ENCODE measurements around the gene HIVEP3. TPM values are rescaled to one million over a fixed set of nuclear protein-coding genes. Genes with fewer than 3 reads are reported as not detected.

HIVEP3 gene
- total RNA-seq, 1 donor from 2014 or later, result 76.7 TPM

GRCh38 chr1:41662765-41663437 lies 255.8 kb downstream of the HIVEP3 start:
- Mint-ChIP-seq H3K27me3 (ENCODE audit: insufficient read depth) (no peaks in the 10 kb centered on the region), H3K9me3 (no peaks in the 10 kb centered on the region), H3K36me3 (ENCODE audit: low read depth) (peaks cover 31% of the 10 kb centered on the region), H3K4me3 (peak overlapping the region; percentile 73), H3K4me1 (ENCODE audit: low read depth) (peaks cover 83% of the 10 kb centered on the region), H3K27ac (peak overlapping the region; percentile 79)
- intact Hi-C loops (cut with micrococcal nuclease), result loop anchor here (1.0 to 2.0 kb wide), 4 partner anchors 7 to 257 kb away; no protein-coding TSS in a partner anchor
- no peak for DNase-seq (ENCODE audit: low spot score)

GRCh38 chr1:41662061-41662764 lies 256.5 kb downstream of the HIVEP3 start:
- Mint-ChIP-seq H3K9me3 (no peaks in the 10 kb centered on the region), H3K36me3 (ENCODE audit: low read depth) (peaks cover 37% of the 10 kb centered on the region), H3K27ac (peak overlapping the region; percentile 65), H3K27me3 (ENCODE audit: insufficient read depth) (no peaks in the 10 kb centered on the region), H3K4me1 (ENCODE audit: low read depth) (peaks cover 83% of the 10 kb centered on the region), H3K4me3 (peak overlapping the region; percentile 70)
- intact Hi-C loops (cut with micrococcal nuclease), result loop anchor here (1.0 to 2.0 kb wide), 4 partner anchors 8 to 258 kb away; no protein-coding TSS in a partner anchor
- DNase-seq (ENCODE audit: low spot score), result peak; percentile 73

- Mint-ChIP-seq H3K27ac (peak overlapping the region; percentile 93), H3K36me3 (ENCODE audit: low read depth) (peaks cover 43% of the 10 kb centered on the region), H3K27me3 (ENCODE audit: insufficient read depth) (no peaks in the 10 kb centered on the region), H3K4me1 (ENCODE audit: low read depth) (peaks cover 83% of the 10 kb centered on the region), H3K4me3 (peak overlapping the region; percentile 83), H3K9me3 (no peaks in the 10 kb centered on the region)
- no peak for DNase-seq (ENCODE audit: low spot score)
- intact Hi-C loops (cut with micrococcal nuclease), result loop anchor here (1.0 to 2.0 kb wide), 8 partner anchors 9 to 374 kb away; no protein-coding TSS in a partner anchor
These were observed 257.2 kb downstream of the HIVEP3 start for GRCh38 chr1:41661428-41662060.

GRCh38 chr1:41660570-41661427 lies 257.9 kb downstream of the HIVEP3 start:
- Mint-ChIP-seq H3K27me3 (ENCODE audit: insufficient read depth) (no peaks in the 10 kb centered on the region), H3K4me1 (ENCODE audit: low read depth) (peaks cover 83% of the 10 kb centered on the region), H3K27ac (peak overlapping the region; percentile 93), H3K4me3 (peak overlapping the region; percentile 83), H3K36me3 (ENCODE audit: low read depth) (peaks cover 48% of the 10 kb centered on the region), H3K9me3 (no peaks in the 10 kb centered on the region)
- intact Hi-C loops (cut with micrococcal nuclease), result loop anchor here (1.0 to 2.0 kb wide), 4 partner anchors 21 to 375 kb away; no protein-coding TSS in a partner anchor
- DNase-seq (ENCODE audit: low spot score), result no peak

- H3K36me3 Mint-ChIP-seq (ENCODE audit: low read depth), result peaks cover 55% of the 10 kb centered on the region
- H3K4me3 Mint-ChIP-seq, result peak overlapping the region; percentile 83
These were observed 258.8 kb downstream of the HIVEP3 start for GRCh38 chr1:41659903-41660302.

GRCh38 chr1:41659159-41659495 lies 259.6 kb downstream of the HIVEP3 start:
- no peak for DNase-seq (ENCODE audit: low spot score)
- Mint-ChIP-seq H3K27me3 (ENCODE audit: insufficient read depth) (no peaks in the 10 kb centered on the region), H3K9me3 (no peaks in the 10 kb centered on the region), H3K27ac (peak overlapping the region; percentile 66), H3K36me3 (ENCODE audit: low read depth) (peaks cover 58% of the 10 kb centered on the region), H3K4me1 (ENCODE audit: low read depth) (peaks cover 82% of the 10 kb centered on the region), H3K4me3 (peak overlapping the region; percentile 83)
- intact Hi-C loops (cut with micrococcal nuclease), result no loop called here

More at GRCh38 chr1:41659903-41660302, 258.8 kb downstream of the HIVEP3 start:
- no peaks in the 10 kb centered on the region for H3K9me3 Mint-ChIP-seq
- H3K27me3 Mint-ChIP-seq (ENCODE audit: insufficient read depth), result no peaks in the 10 kb centered on the region
- H3K27ac Mint-ChIP-seq, result peak overlapping the region; percentile 66
- intact Hi-C loops (cut with micrococcal nuclease), result loop anchor here (2.0 kb wide), 2 partner anchors 85 to 203 kb away; no protein-coding TSS in a partner anchor
- no peak for DNase-seq (ENCODE audit: low spot score)
- H3K4me1 Mint-ChIP-seq (ENCODE audit: low read depth), result peaks cover 83% of the 10 kb centered on the region

- peak overlapping the region; percentile 83 for H3K4me3 Mint-ChIP-seq
- no peaks in the 10 kb centered on the region for H3K27me3 Mint-ChIP-seq (ENCODE audit: insufficient read depth)
- H3K36me3 Mint-ChIP-seq (ENCODE audit: low read depth), result peaks cover 59% of the 10 kb centered on the region
- no peaks in the 10 kb centered on the region for H3K9me3 Mint-ChIP-seq
- peak overlapping the region; percentile 60 for H3K27ac Mint-ChIP-seq
- DNase-seq (ENCODE audit: low spot score), result no peak
- intact Hi-C loops (cut with micrococcal nuclease), result no loop called here
- H3K4me1 Mint-ChIP-seq (ENCODE audit: low read depth), result peaks cover 82% of the 10 kb centered on the region
These were observed 260.1 kb downstream of the HIVEP3 start for GRCh38 chr1:41658431-41659158.

- Mint-ChIP-seq H3K27me3 (ENCODE audit: insufficient read depth) (no peaks in the 10 kb centered on the region), H3K27ac (no peak overlapping the region)
These were observed 260.9 kb downstream of the HIVEP3 start for GRCh38 chr1:41657679-41658295.

GRCh38 chr1:41656825-41657500 lies 261.8 kb downstream of the HIVEP3 start:
- intact Hi-C loops (cut with micrococcal nuclease), result no loop called here
- Mint-ChIP-seq H3K36me3 (ENCODE audit: low read depth) (peaks cover 70% of the 10 kb centered on the region), H3K4me1 (ENCODE audit: low read depth) (peaks cover 91% of the 10 kb centered on the region), H3K4me3 (peak overlapping the region; percentile 83), H3K27me3 (ENCODE audit: insufficient read depth) (no peaks in the 10 kb centered on the region), H3K9me3 (no peaks in the 10 kb centered on the region), H3K27ac (peak overlapping the region; percentile 52)
- no peak for DNase-seq (ENCODE audit: low spot score)

More at GRCh38 chr1:41657679-41658295, 260.9 kb downstream of the HIVEP3 start:
- peaks cover 66% of the 10 kb centered on the region for H3K36me3 Mint-ChIP-seq (ENCODE audit: low read depth)
- H3K9me3 Mint-ChIP-seq, result no peaks in the 10 kb centered on the region
- intact Hi-C loops (cut with micrococcal nuclease), result no loop called here
- no peak for DNase-seq (ENCODE audit: low spot score)
- peaks cover 83% of the 10 kb centered on the region for H3K4me1 Mint-ChIP-seq (ENCODE audit: low read depth)
- peak overlapping the region; percentile 83 for H3K4me3 Mint-ChIP-seq

GRCh38 chr1:41656068-41656467 lies 262.7 kb downstream of the HIVEP3 start:
- H3K27me3 Mint-ChIP-seq (ENCODE audit: insufficient read depth), result no peaks in the 10 kb centered on the region
- peak overlapping the region; percentile 83 for H3K4me3 Mint-ChIP-seq
- DNase-seq (ENCODE audit: low spot score), result no peak
- peaks cover 70% of the 10 kb centered on the region for H3K36me3 Mint-ChIP-seq (ENCODE audit: low read depth)
- no peaks in the 10 kb centered on the region for H3K9me3 Mint-ChIP-seq
- H3K4me1 Mint-ChIP-seq (ENCODE audit: low read depth), result peaks cover 91% of the 10 kb centered on the region
- H3K27ac Mint-ChIP-seq, result peak overlapping the region; percentile 86
- intact Hi-C loops (cut with micrococcal nuclease), result no loop called here

GRCh38 chr1:41655632-41656031 lies 263.1 kb downstream of the HIVEP3 start:
- DNase-seq (ENCODE audit: low spot score), result no peak
- intact Hi-C loops (cut with micrococcal nuclease), result no loop called here
- Mint-ChIP-seq H3K9me3 (no peaks in the 10 kb centered on the region), H3K27me3 (ENCODE audit: insufficient read depth) (no peaks in the 10 kb centered on the region), H3K4me3 (peak overlapping the region; percentile 83), H3K4me1 (ENCODE audit: low read depth) (peaks cover 91% of the 10 kb centered on the region), H3K27ac (peak overlapping the region; percentile 86), H3K36me3 (ENCODE audit: low read depth) (peaks cover 70% of the 10 kb centered on the region)

Measured in activated T-helper 1 cell treated with anti-CD3 and anti-CD28 coated beads, Interleukin-12 subunit alpha, Interleukin-12 subunit beta, Interleukin-2, Interleukin-4 antibody, amounts not matched to agents 30 ng/mL and 10 ng/mL and 1 ng/mL, durations not matched to agents 14 hours and 24 hours and 36 hours (primary cell).